Measurements from ENCODE around the gene RALGAPA1.

- no peak for TF ChIP-seq CTCF (conservative IDR thresholded peaks at IDR 0.05)
- no peak for TF ChIP-seq EZH2 (IDR thresholded peaks at IDR 0.05; ENCODE audit: low read depth)
Observed at GRCh38 chr14:35725930-35726329, 83.2 kb downstream of the RALGAPA1 start.

All from PC-9 (cell line).